ENCODE results near the gene GABRR2. TPM values are rescaled to one million over a fixed set of nuclear protein-coding genes. Genes with fewer than 3 reads are reported as not detected.
A peak's percentile ranks its signal among the peaks of the same experiment; 100 is the strongest.

GABRR2 gene
- total and polyA plus RNA-seq, 10 of the 15 experiments (the other 5 are each of a cell fraction or from before 2014, with no cell fraction given) = 0.16 to 0.72 (median 0.32) TPM; not detected in 2

DNA sequence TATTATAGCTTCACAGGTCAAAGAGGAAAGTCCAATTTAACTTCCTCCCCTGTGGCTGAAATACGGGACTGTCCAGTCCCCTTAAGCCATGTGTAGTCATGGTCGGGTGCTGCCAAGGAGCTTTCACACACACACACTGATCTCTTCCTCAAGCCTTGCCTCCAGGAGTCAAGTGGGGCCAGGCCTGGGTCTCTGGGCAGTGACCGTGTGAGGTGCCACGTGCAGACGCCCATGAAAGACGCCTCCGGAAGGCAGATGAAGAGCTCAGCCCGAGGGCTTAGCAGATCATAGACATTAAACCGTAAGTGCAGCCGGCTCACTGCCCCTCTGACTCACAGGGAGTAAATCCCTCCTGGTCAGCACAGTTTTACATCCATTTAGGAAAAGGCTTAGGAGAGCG is 4.2 kb downstream of the GABRR2 start:
- TF ChIP-seq, protein P1, sequence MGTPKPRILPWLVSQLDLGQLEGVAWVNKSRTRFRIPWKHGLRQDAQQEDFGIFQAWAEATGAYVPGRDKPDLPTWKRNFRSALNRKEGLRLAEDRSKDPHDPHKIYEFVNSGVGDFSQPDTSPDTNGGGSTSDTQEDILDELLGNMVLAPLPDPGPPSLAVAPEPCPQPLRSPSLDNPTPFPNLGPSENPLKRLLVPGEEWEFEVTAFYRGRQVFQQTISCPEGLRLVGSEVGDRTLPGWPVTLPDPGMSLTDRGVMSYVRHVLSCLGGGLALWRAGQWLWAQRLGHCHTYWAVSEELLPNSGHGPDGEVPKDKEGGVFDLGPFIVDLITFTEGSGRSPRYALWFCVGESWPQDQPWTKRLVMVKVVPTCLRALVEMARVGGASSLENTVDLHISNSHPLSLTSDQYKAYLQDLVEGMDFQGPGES (IDR thresholded peaks at IDR 0.05) = no peak
- TF ChIP-seq CREM (IDR thresholded peaks at IDR 0.05; ENCODE audit: low read depth) (no peak), NFXL1 (IDR thresholded peaks at IDR 0.05; ENCODE audit: borderline replicate concordance) (no peak), RUNX3 (IDR thresholded peaks at IDR 0.05; ENCODE audit: low read length) (no peak), PAX5 (IDR thresholded peaks at IDR 0.05; ENCODE audit: borderline replicate concordance, low read depth, low read length) (no peak), SMC3 (IDR thresholded peaks at IDR 0.05; ENCODE audit: borderline replicate concordance, low read length) (no peak), ZBTB11 (CRISPR knock-in tag; IDR thresholded peaks at IDR 0.05) (no peak), CHD1 (IDR thresholded peaks at IDR 0.05; ENCODE audit: low read depth, low read length) (no peak), PAX8 (IDR thresholded peaks at IDR 0.05) (no peak), NFYB (IDR thresholded peaks at IDR 0.05; ENCODE audit: insufficient read depth, low read depth, low read length) (no peak), SUZ12 (IDR thresholded peaks at IDR 0.05; ENCODE audit: unreplicated experiment) (no peak), NR2C2 (IDR thresholded peaks at IDR 0.05; ENCODE audit: borderline replicate concordance, control insufficient read depth, insufficient read length, low read depth) (no peak), SPI1 (IDR thresholded peaks at IDR 0.05; ENCODE audit: borderline replicate concordance, insufficient read depth, low read depth, low read length) (no peak), NKRF (conservative IDR thresholded peaks at IDR 0.05) (no peak), EZH2 (IDR thresholded peaks at IDR 0.05; ENCODE audit: borderline replicate concordance, control insufficient read depth, low read depth, low read length) (no peak)
- TF ChIP-seq, protein P2, sequence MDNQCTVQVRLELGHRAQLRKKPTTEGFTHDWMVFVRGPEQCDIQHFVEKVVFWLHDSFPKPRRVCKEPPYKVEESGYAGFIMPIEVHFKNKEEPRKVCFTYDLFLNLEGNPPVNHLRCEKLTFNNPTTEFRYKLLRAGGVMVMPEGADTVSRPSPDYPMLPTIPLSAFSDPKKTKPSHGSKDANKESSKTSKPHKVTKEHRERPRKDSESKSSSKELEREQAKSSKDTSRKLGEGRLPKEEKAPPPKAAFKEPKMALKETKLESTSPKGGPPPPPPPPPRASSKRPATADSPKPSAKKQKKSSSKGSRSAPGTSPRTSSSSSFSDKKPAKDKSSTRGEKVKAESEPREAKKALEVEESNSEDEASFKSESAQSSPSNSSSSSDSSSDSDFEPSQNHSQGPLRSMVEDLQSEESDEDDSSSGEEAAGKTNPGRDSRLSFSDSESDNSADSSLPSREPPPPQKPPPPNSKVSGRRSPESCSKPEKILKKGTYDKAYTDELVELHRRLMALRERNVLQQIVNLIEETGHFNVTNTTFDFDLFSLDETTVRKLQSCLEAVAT (IDR thresholded peaks at IDR 0.05) = no peak
- no peaks in the 10 kb centered on the region; the same call in 1 of the 2 replicates for H3K4me1 ChIP-seq (ENCODE audit: control insufficient read depth, insufficient read depth, low read length)
- in situ Hi-C loops (cut with MboI) = no loop called here
- ATAC-seq (peak; percentile 39), FAIRE-seq (no peak), DNase-seq (ENCODE audit: low read depth, low spot score) (no peak)
- no peaks in the 10 kb centered on the region for H3K79me2 ChIP-seq (ENCODE audit: control insufficient read depth, insufficient read depth, low read length)
- SMC1A ChIA-PET (ENCODE audit: uncharacterized antibody, unreplicated experiment) = interaction anchor here (0.6 to 1.3 kb wide), 3 partner anchors 19 to 37 kb away, joined by 3 to 6 read pairs (median 4); no protein-coding TSS in a partner anchor
- no peak overlapping the region for H3K4me2 ChIP-seq (ENCODE audit: control insufficient read depth, insufficient read depth)
- 54% methylated on average over 11 of the region's 11 CpGs for WGBS (ENCODE audit: insufficient coverage, insufficient replicate concordance, low lambda C conversion rate, missing lambda C conversion rate)
- BruUV-seq (replicated peaks) = no TSS peak
- no peaks in the 10 kb centered on the region for H3K9me3 ChIP-seq (replicated peaks; ENCODE audit: control insufficient read depth, insufficient read depth, low read length)
- no peak overlapping the region for H3K27ac ChIP-seq (ENCODE audit: control insufficient read depth, insufficient read depth)
- POLR2A ChIA-PET = interaction anchor here (0.8 kb wide), 1 partner anchor 11 kb away, joined by 3 read pairs; no protein-coding TSS in a partner anchor
- intact Hi-C loops (cut with micrococcal nuclease; ENCODE audit: unreplicated experiment) = no loop called here
- H3K27me3 ChIP-seq (replicated peaks in 1 of 2; ENCODE audit: control insufficient read depth in 2 of 2, insufficient read depth in 2 of 2, low read length in 1 of 2) = no peaks in the 10 kb centered on the region
- no peaks in the 10 kb centered on the region for H4K20me1 ChIP-seq (ENCODE audit: control insufficient read depth, insufficient read depth)
- H2AFZ ChIP-seq (ENCODE audit: control insufficient read depth, low read depth, low read length) = no peak overlapping the region
- H3K9ac ChIP-seq (ENCODE audit: control insufficient read depth, insufficient read depth, low read length) = no peak overlapping the region
- RAD21 ChIA-PET (ENCODE audit: unreplicated experiment) = interaction anchor here (1.7 kb wide), 1 partner anchor 13 kb away, joined by 4 read pairs; no protein-coding TSS in a partner anchor
- H3K36me3 ChIP-seq (ENCODE audit: control insufficient read depth in 2 of 2, insufficient read depth in 2 of 2, low read length in 1 of 2) = no peaks in the 10 kb centered on the region
- CTCF ChIA-PET = interaction anchor here (1.2 kb wide), 2 partner anchors 13 to 61 kb away, joined by 3 read pairs; no protein-coding TSS in a partner anchor
- no peak overlapping the region for H3K4me3 ChIP-seq
